ENCODE data around the gene USB1. TPM values are rescaled to one million over a fixed set of nuclear protein-coding genes. Genes with fewer than 3 reads are reported as not detected.

USB1 gene
- polyA plus RNA-seq, 2 of the 4 experiments (the other 2 are of a cell fraction) = 88.8 to 143 TPM

DNA sequence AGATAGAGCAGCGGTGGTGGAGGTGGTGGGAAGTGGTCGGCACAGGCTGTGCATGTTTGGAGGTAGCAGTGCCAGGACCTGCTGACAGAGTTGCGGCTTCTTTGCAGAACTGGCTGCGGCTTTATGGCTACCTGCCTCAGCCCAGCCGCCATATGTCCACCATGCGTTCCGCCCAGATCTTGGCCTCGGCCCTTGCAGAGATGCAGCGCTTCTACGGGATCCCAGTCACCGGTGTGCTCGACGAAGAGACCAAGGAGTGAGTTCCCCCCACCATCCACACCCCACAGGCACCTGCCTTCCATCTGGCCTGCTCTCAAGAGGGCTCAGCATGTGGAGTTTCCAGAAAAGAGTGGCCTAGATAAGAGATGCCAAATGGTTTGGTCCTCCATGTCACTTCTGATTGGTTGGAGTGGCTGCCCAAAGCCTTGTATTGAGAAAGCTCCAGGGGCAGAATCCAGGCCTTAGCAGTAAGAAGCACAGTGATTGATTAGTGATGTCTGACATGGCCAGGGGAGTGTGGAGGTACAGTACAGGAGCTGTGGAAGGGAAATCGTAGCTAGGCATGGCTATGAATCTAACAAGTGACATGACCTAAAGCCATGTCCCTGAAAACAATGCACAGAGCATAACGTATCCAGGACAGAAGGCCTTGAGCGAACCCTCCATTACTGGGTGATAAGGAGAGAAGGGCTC, 36.3 kb downstream of the USB1 start:
- Histone ChIP-seq H3K9me3 (no peaks in the 10 kb centered on the region), H3K4me1 (no peaks in the 10 kb centered on the region), H3K4me3 (no peak overlapping the region), H3K27ac (no peak overlapping the region), H3K4me2 (no peak overlapping the region)
- no peak for ATAC-seq
- TF ChIP-seq, protein P1, sequence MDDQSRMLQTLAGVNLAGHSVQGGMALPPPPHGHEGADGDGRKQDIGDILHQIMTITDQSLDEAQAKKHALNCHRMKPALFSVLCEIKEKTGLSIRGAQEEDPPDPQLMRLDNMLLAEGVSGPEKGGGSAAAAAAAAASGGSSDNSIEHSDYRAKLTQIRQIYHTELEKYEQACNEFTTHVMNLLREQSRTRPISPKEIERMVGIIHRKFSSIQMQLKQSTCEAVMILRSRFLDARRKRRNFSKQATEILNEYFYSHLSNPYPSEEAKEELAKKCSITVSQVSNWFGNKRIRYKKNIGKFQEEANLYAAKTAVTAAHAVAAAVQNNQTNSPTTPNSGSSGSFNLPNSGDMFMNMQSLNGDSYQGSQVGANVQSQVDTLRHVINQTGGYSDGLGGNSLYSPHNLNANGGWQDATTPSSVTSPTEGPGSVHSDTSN (IDR thresholded peaks at IDR 0.05) = no peak
- TF ChIP-seq KDM5A (IDR thresholded peaks at IDR 0.05) (no peak), NR3C1 (IDR thresholded peaks at IDR 0.05) (no peak), HOXA7 (CRISPR knock-in tag; IDR thresholded peaks at IDR 0.05) (no peak), FOSB (CRISPR knock-in tag; IDR thresholded peaks at IDR 0.05) (no peak), HEYL (CRISPR knock-in tag; IDR thresholded peaks at IDR 0.05) (no peak), RARB (CRISPR knock-in tag; IDR thresholded peaks at IDR 0.05) (no peak), CEBPB (IDR thresholded peaks at IDR 0.05) (no peak), JUN (IDR thresholded peaks at IDR 0.05) (no peak), CHD2 (IDR thresholded peaks at IDR 0.05; ENCODE audit: low read length, partially characterized antibody) (no peak), POLR2AphosphoS2 (conservative IDR thresholded peaks at IDR 0.05; ENCODE audit: low read length) (no peak), ESRRA (IDR thresholded peaks at IDR 0.05; ENCODE audit: borderline replicate concordance, low read length) (no peak), SREBF2 (IDR thresholded peaks at IDR 0.05) (no peak), FOXS1 (CRISPR knock-in tag; IDR thresholded peaks at IDR 0.05) (no peak), MYC (IDR thresholded peaks at IDR 0.05; ENCODE audit: borderline replicate concordance, low read length) (no peak), MAFK (IDR thresholded peaks at IDR 0.05; ENCODE audit: partially characterized antibody) (no peak)
- TF ChIP-seq, protein P2, sequence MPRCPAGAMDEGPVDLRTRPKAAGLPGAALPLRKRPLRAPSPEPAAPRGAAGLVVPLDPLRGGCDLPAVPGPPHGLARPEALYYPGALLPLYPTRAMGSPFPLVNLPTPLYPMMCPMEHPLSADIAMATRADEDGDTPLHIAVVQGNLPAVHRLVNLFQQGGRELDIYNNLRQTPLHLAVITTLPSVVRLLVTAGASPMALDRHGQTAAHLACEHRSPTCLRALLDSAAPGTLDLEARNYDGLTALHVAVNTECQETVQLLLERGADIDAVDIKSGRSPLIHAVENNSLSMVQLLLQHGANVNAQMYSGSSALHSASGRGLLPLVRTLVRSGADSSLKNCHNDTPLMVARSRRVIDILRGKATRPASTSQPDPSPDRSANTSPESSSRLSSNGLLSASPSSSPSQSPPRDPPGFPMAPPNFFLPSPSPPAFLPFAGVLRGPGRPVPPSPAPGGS (IDR thresholded peaks at IDR 0.05) = no peak
- ChIA-PET CTCF (interaction anchor here (0.7 to 1.7 kb wide), 5 partner anchors 12 to 92 kb away, joined by 3 to 6 read pairs (median 3); partner anchors contain the start of gene CFAP20), POLR2A (no interaction called here)
- FAIRE-seq = no peak
- 88% methylated on average over 16 of the region's 16 CpGs for WGBS (ENCODE audit: missing lambda C conversion rate)
- DNase-seq (ENCODE audit: low read depth in 1 of 2, low spot score in 1 of 2) = no peak

- FAIRE-seq = no peak
Observed at GRCh38 chr16:58038219-58038641, 37.0 kb downstream of the USB1 start.

More at GRCh38 chr16:58038219-58038641, 37.0 kb downstream of the USB1 start:
- TF ChIP-seq NPAS2 (CRISPR knock-in tag; IDR thresholded peaks at IDR 0.05; ENCODE audit: borderline replicate concordance) (no peak), ELK1 (IDR thresholded peaks at IDR 0.05; ENCODE audit: low read depth, low read length) (no peak), KDM1A (IDR thresholded peaks at IDR 0.05; ENCODE audit: low read depth) (no peak), RARB (CRISPR knock-in tag; IDR thresholded peaks at IDR 0.05) (no peak), CHD4 (IDR thresholded peaks at IDR 0.05; ENCODE audit: borderline replicate concordance) (no peak), ZFP36 (IDR thresholded peaks at IDR 0.05; ENCODE audit: borderline replicate concordance, partially characterized antibody) (no peak), MAX (IDR thresholded peaks at IDR 0.05) (no peak), NR3C1 (IDR thresholded peaks at IDR 0.05) (no peak)
- ChIA-PET POLR2A (no interaction called here), CTCF (interaction anchor here (0.7 to 1.6 kb wide), 2 partner anchors 90 to 92 kb away, joined by 3 to 4 read pairs; partner anchors contain the start of gene CFAP20)
- H3K4me1 ChIP-seq = no peaks in the 10 kb centered on the region
- DNase-seq (ENCODE audit: low read depth in 1 of 2, low spot score in 1 of 2) (no peak), ATAC-seq (no peak)
- H3K4me2 ChIP-seq = no peak overlapping the region
- no peaks in the 10 kb centered on the region for H3K9me3 ChIP-seq
- H3K27ac ChIP-seq = no peak overlapping the region
- H3K4me3 ChIP-seq = no peak overlapping the region
- WGBS (ENCODE audit: missing lambda C conversion rate) = 90% methylated on average over 20 of the region's 20 CpGs
